NCI-H2171 (cell line): Measurements from ENCODE around the gene HSD11B1L.

Experiments
- DNase-seq: peaks from one replicate; lab custom pipeline; 2025; lab: John Stamatoyannopoulos, UW

The HSD11B1L gene, protein sequence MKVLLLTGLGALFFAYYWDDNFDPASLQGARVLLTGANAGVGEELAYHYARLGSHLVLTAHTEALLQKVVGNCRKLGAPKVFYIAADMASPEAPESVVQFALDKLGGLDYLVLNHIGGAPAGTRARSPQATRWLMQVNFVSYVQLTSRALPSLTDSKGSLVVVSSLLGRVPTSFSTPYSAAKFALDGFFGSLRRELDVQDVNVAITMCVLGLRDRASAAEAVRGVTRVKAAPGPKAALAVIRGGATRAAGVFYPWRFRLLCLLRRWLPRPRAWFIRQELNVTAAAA

DNA sequence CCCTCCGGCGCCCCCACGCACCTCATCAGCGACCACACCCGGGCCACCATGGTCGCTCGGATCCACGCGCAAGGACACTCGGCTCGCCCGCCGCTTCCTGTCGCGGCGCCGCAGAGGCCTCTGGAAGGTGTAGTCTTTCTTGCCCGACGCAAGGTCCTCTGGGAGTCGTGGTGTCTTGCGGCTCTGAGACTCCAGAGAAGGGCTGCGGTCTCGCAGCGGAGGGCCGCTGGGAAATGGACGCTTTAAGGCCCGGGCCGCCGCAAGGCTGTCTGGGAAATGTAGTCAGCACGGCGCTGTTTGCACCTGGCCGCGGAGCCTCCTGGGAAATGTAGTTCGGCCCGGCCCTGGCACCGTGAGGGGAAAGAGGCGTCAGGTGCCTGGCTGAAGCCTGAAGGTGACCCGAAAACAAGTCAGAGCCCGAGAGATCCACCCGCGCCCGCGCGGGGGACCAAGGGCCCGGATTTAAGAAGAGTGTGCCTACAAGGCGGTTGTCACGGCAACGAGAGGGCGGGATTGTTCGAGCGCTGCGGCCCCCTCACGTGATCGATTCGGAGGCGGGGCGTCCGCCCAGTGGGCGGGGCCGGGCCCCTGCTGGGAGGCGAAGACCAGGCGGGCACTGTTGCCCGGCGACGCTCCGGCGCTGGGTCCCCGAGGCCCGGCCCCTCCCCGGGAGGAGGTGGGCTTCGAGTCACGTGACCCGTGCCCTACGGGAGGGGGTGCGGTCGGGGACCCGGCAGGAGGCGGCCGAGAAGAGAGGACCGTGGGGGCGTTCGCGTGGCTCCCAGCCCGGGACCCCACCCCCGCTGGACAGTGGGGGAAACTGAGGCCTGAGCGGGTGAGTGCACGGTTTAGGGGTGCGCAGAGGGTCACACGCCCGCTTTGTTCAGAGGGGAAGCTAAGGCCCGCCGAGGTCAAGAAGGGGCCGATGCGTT lies at the start of gene HSD11B1L, which contains the start of gene MICOS13:
HSD11B1L (plus strand) TSS at position 591 of the 932 bp plus-strand sequence. CDS start 3,806 bp downstream, outside the sequence.
MICOS13 (minus strand) TSS at position 80 of the 932 bp plus-strand sequence; CDS start at position 50, 30 bp downstream.
- peak; percentile 99 for DNase-seq

DNA sequence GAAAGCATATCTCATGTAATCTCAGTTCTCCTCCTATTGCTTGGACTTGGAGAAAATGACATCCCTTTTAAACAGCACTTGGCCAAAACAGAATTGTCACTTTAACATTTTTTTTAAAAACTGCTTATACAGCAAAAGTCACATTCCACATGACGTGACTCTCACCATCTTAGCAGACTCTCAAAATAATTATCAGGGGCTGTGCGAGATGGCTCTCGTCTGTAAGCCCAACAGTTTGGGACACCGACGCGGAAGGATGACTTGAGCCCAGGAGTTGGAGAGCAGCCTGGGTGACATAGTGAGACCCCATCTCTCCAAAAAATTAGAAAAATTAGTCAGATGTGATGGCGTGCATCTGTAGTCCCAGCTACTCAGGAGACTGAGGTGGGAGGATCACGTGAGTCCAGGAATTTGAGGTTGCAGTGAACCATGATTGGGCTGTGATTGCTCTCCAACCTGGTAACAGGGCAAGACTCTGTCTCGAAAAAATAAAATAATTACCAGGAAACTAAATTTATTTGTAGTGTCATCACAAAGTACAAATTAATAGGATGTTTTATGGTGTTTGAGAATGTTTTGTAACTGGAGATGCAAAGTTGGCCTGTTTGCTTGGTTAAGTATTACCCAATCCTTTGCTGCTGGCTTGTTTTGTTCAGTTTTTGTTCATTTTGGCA lies 49.1 kb upstream of the HSD11B1L start:
- no peak for DNase-seq

DNA sequence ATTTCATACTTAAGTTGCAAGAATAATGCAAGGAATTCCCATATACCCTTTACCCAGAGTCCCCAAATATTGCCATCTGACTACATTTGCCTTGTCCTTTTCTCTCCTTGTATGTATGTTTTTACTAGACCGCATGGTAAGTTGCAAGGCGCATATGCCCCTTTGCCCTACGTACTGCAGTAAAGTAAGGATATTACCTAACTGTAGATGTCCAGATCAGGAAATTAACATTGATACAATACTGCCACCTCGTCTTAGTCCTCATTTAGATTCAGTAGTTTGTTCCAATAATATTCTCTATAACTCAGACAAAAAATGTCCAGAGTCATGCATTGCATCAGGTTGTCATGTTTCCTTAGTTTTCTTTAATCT lies 48.6 kb upstream of the HSD11B1L start:
- DNase-seq, result no peak

- no peak for DNase-seq
These were observed 48.2 kb upstream of the HSD11B1L start for GRCh38 chr19:5632657-5633056.

GRCh38 chr19:5635427-5635826 lies 45.4 kb upstream of the HSD11B1L start:
- DNase-seq, result no peak

GRCh38 chr19:5637971-5638370 lies 42.9 kb upstream of the HSD11B1L start:
- DNase-seq, result no peak

DNA sequence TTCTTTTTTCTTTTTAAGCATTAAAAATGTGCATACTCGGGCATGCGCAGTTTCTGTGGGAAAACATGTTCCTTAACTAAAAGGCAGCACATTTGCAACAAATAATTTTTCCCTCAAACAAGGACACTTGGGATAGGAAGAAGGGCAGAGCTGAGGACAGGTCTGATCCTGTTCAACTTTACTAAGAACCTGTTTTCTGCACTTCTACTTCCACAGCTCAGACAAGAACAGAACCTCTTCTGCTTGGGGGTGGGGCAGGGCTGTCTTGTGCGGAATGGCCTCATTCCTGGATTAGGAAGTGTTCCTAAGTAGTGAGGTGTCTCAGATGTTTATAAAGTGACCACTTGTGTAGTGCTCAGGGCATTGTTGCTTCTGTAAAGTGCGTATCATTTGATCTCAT lies 39.7 kb upstream of the HSD11B1L start:
- no peak for DNase-seq

- no peak for DNase-seq
These were observed 38.6 kb upstream of the HSD11B1L start for GRCh38 chr19:5642204-5642603.

DNA sequence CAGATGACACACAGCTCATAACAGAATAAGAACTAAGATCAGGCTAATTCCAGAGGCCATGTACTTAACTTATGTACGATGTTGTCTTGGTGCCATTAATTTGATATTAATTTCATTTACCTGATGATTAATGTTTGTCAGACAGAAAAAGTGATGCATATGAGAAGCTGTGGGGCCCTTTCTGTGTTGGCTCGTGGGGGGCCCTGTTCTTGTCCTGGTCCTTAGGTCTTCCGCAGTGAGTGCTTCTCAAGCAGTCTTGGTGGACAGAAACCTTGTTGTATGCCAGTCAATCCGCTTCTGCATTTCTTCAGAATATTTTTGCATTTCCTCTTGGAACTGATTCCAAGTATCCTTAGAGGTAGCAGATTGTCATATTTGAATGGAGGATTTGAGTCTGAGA lies 37.8 kb upstream of the HSD11B1L start:
- DNase-seq, result no peak

DNA sequence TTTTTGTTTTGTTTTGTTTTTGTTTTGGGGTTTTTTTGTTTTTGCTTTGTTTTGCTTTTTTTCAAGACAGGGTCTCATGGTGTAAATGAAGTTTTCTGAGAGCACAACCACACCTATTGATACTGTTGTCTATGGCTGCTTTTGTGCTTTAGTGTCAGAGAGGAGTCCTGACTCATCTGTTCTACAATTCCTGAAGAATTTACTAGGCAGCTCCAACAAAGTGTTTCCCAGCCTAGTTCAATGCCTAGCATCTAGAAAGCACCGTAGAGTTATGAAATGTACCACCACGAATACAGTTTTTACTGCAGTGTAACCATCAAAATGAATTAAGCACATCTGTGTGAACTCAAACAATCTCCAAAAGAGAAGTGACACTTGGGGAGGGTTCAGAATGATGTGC lies 36.8 kb upstream of the HSD11B1L start:
- no peak for DNase-seq

DNA sequence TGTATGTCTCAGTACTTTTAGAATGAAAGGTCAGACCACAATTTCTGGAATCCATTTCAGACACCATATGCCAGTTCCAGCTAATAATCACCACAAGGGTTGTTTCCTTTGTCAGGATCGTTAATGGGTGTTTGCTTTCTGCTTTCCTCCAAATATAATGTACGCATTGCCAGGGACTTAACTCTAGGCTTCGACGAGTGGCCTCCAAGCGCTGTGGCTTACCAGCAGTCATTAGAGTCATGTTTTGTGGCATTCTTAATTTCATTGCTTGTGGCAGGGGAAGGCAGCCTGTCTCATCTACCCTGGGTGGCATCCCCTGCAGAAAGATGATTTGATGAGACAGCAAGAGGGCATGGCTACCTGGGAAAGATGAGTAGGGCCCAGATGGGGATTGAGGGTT lies 35.4 kb upstream of the HSD11B1L start:
- DNase-seq, result no peak

- DNase-seq, result no peak
These were observed 34.1 kb upstream of the HSD11B1L start for GRCh38 chr19:5646703-5647102.

GRCh38 chr19:5648464-5648863 lies 32.4 kb upstream of the HSD11B1L start:
- DNase-seq, result no peak

- DNase-seq, result no peak
These were observed 29.5 kb upstream of the HSD11B1L start for GRCh38 chr19:5651361-5651760.

GRCh38 chr19:5652261-5652660 lies 28.6 kb upstream of the HSD11B1L start:
- DNase-seq, result no peak

DNA sequence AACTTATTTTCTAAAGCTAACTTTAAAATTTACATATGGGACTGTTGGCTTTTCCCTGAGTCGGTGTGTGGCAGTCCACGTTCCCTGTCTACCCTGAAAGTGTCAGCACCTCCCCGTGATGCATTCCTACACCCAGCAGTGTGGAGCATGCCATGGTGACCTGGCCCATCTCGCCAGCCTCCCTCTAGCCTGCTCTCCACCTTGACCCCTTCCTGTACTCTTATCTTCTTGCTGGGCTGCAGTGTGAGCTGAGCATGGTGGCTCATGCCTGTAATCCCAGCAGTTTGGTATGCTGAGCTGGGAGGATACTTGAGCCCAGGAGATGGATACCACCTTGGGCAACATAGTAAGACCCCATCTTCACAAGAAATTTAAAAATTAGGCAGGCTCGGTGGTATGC lies 25.9 kb upstream of the HSD11B1L start:
- no peak for DNase-seq

DNA sequence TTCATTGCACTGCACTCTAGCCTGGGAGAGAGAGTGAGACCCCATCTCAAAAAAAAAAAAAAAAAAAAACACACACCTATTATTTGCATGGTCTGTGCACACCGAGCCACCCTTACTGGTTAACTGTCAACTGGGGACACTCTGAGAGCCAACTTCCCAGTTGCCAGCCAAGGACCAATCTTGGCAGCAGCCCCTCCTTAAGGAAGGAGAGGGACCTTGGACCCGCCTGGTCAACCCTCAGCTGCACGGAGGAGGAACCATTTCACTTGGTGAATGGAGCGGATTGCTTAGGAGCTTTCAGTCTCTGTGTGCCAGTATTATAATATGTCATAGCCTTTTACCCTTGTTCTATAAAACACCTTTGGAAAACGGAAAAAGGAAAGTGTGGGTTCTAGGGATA lies 25.4 kb upstream of the HSD11B1L start:
- no peak for DNase-seq

GRCh38 chr19:5661483-5661882 lies 19.3 kb upstream of the HSD11B1L start:
- DNase-seq, result no peak

- no peak for DNase-seq
These were observed 16.9 kb upstream of the HSD11B1L start for GRCh38 chr19:5663904-5664303.

DNA sequence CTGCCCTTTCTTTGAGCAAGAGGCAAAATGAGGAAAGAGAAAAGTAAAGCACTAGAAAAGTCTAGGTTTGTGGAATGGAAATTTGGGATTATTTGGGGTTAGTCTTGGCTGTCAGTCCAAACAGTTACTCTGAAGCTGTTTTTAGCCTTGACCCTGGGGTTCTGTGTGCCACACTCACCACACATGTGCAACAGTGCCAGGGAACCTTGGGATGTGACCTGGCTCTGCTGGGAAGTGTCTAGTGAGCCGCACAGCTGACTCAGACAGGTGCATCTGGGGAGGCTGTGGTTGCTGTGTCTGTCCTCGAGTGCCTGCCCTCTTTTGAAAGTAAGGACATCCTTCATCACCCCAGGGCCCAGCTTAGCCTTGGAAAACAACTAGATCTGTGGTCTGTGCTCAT lies 16.3 kb upstream of the HSD11B1L start:
- DNase-seq, result no peak

DNA sequence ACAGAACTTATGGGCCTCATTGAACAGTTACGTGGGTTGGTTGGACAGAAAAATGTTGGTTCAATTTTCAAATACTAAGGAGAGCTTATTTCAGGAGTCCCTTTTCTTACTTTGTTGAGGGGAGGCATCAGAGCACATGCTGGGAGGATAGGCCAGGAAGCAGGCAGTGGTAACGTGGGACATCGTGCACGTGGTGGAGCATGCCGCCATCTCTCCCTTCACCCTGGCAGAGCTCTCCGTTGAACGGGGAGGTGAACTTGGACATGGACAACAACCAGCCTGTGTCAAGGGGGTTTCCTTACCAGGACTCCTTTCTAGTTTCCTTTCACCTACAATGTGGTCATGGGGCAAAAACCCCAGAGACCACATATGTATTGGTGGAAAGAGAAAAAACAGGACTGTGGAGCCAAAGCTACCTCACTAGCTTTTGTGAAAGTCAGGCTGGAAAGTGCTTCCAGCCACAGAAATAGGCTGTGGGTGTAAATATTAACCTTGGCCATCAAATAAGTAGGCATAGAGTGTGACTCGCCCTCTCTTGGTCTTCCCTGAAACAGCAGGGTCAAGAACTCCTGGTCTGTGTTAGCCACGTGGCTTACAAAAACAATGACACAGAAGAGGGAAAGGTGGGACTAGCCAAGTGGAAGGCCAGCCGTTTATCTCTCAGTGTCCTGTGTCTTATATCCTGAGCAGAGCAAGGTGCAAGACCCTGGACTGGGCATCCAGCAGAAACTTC lies 14.9 kb upstream of the HSD11B1L start:
- no peak for DNase-seq
